Retinal pigment epithelial cell (primary cell): ENCODE results near the gene KCNQ1.

Experiments
- DNase-seq: peaks from one replicate; pipeline ENCODE4 v3.0.0-alpha.2; 2010; ENCODE audit warnings: low read depth
- H3K4me3 ChIP-seq: 2 replicates; pipeline ENCODE4 v1.5.1; 2011; ENCODE audit warnings: mild to moderate bottlenecking, low read length, control low read depth, moderate library complexity
- CTCF ChIP-seq: conservative IDR thresholded peaks from 2 replicates; pipeline ENCODE4 v1.5.1; 2011; ENCODE audit warnings: low read depth, low read length, control low read depth, inconsistent platforms

KCNQ1 gene

GRCh38 chr11:2581931-2582350 lies 137.1 kb downstream of the KCNQ1 start:
- no peak for DNase-seq
- no peak overlapping the region for H3K4me3 ChIP-seq
- no peak for TF ChIP-seq CTCF

- no peak for DNase-seq
- no peak for TF ChIP-seq CTCF
- H3K4me3 ChIP-seq, result no peak overlapping the region
These were observed 137.6 kb downstream of the KCNQ1 start for GRCh38 chr11:2582351-2582945.

- no peak overlapping the region for H3K4me3 ChIP-seq
- no peak for TF ChIP-seq CTCF
- DNase-seq, result no peak
These were observed 138.3 kb downstream of the KCNQ1 start for GRCh38 chr11:2582946-2583604.

GRCh38 chr11:2583605-2583958 lies 138.8 kb downstream of the KCNQ1 start:
- H3K4me3 ChIP-seq, result no peak overlapping the region
- TF ChIP-seq CTCF, result no peak
- no peak for DNase-seq

- TF ChIP-seq CTCF, result no peak
- DNase-seq, result no peak
These were observed 139.6 kb downstream of the KCNQ1 start for GRCh38 chr11:2584434-2584811.

GRCh38 chr11:2584812-2585565 lies 140.2 kb downstream of the KCNQ1 start:
- no peak for DNase-seq
- H3K4me3 ChIP-seq, result no peak overlapping the region
- TF ChIP-seq CTCF, result no peak

More at GRCh38 chr11:2584434-2584811, 139.6 kb downstream of the KCNQ1 start:
- no peak overlapping the region for H3K4me3 ChIP-seq
